HG03520 (cell line): ENCODE data around the gene ESD.
A peak's percentile ranks its signal among the peaks of the same experiment; 100 is the strongest.
"Not testable (repeated sequence)": the region's sequence is repeated elsewhere in the genome, so short reads cannot be mapped to it uniquely, and the experiment has no call there.

ENCODE experiments used
- ATAC-seq: cut with Tn5 transposase; IDR thresholded peaks from one replicate; pipeline ENCODE4 v1.9.1; 2021; ENCODE audit warnings: mild to moderate bottlenecking, moderate library complexity; ENCODE audit not compliant: unreplicated experiment

The ESD gene

GRCh38 chr13:46796129-46796514 lies 839 bp downstream of the ESD start:
- no peak for ATAC-seq

GRCh38 chr13:46795321-46795720 lies 1.6 kb downstream of the ESD start:
- ATAC-seq, result no peak

GRCh38 chr13:46783504-46783903 lies 13.5 kb downstream of the ESD start:
- ATAC-seq, result no peak

- ATAC-seq, result no peak
These were observed 14.3 kb downstream of the ESD start for GRCh38 chr13:46782691-46783090.

- ATAC-seq, result no peak
These were observed 14.9 kb downstream of the ESD start for GRCh38 chr13:46782066-46782465.

- no peak for ATAC-seq
These were observed 18.1 kb downstream of the ESD start for GRCh38 chr13:46778890-46779289.

- no peak for ATAC-seq
These were observed 18.9 kb downstream of the ESD start for GRCh38 chr13:46778095-46778494.

GRCh38 chr13:46775385-46776107 lies 21.4 kb downstream of the ESD start:
- no peak for ATAC-seq

GRCh38 chr13:46773541-46773940 lies 23.4 kb downstream of the ESD start:
- no peak for ATAC-seq

GRCh38 chr13:46771693-46772092 lies 25.3 kb downstream of the ESD start:
- no peak for ATAC-seq

- ATAC-seq, result not testable (repeated sequence)
These were observed 27.0 kb downstream of the ESD start for GRCh38 chr13:46769925-46770324.

- no peak for ATAC-seq
These were observed 35.1 kb downstream of the ESD start for GRCh38 chr13:46761866-46762265.

GRCh38 chr13:46761174-46761573 lies 35.8 kb downstream of the ESD start:
- no peak for ATAC-seq

- ATAC-seq, result no peak
These were observed 37.1 kb downstream of the ESD start for GRCh38 chr13:46759846-46760245.

- no peak for ATAC-seq
These were observed 39.3 kb downstream of the ESD start for GRCh38 chr13:46757640-46758039.

GRCh38 chr13:46756977-46757376 lies 40.0 kb downstream of the ESD start:
- ATAC-seq, result no peak

GRCh38 chr13:46755508-46755907 lies 41.5 kb downstream of the ESD start:
- not testable (repeated sequence) for ATAC-seq

- no peak for ATAC-seq
These were observed 42.1 kb downstream of the ESD start for GRCh38 chr13:46754812-46755211.

- no peak for ATAC-seq
These were observed 43.0 kb downstream of the ESD start for GRCh38 chr13:46753917-46754316.

GRCh38 chr13:46753137-46753536 lies 43.8 kb downstream of the ESD start:
- ATAC-seq, result no peak

- peak; percentile 60 for ATAC-seq
These were observed 44.9 kb downstream of the ESD start for GRCh38 chr13:46751811-46752635.

- ATAC-seq, result no peak
These were observed 47.0 kb downstream of the ESD start for GRCh38 chr13:46749951-46750350.
